Measurements from ENCODE around the gene MTR.

The MTR gene

DNA sequence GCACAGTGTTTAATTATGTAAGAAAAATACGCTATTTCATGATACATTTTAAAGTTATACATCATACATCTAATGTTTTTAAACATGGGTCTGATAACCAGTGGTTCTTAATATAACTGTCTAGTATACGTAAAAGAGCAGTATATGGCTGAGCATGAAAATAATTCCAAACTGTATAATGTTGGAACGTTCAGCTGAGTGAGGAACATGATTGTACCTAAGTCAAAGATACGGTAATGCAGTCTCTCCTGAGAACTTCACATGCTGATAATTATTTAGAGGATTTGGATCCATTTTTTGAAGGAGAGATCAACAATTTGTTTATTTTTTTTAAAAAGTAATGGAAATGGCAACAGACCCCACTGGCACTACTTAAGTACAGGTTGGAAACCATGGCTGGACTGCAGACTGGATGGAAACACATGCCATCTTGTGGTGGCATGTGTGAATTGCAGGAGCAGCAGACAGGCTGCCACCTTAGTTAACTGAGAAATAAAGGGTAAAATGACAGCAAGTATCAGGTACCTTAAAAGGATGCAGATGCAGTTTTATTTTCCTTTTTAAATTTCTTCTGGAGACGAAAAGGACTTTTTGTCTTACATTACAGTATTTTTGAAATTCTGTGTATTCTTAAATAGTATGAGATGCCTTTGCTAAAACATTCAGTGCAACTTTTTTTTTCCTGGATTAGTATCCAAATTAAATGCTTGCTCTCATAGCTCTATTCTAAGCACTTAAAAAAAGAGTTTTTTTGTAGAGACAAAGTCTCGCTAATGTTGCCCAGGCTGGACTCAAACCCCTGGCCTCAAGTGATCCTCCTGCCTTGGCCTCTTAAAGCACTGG is 73.8 kb downstream of the MTR start:
- H3K4me3 ChIP-seq (ENCODE audit: low read length): no peak overlapping the region
- H3K4me1 ChIP-seq (ENCODE audit: low read length): peaks cover 19% of the 10 kb centered on the region
- H4K20me1 ChIP-seq (ENCODE audit: insufficient read depth, low read length): no peaks in the 10 kb centered on the region
- no peak overlapping the region for H3K9ac ChIP-seq (ENCODE audit: low read length)
- no peaks in the 10 kb centered on the region for H3K27me3 ChIP-seq (ENCODE audit: low read depth, low read length)
- no peak overlapping the region for H3K4me2 ChIP-seq (ENCODE audit: low read length)
- H2AFZ ChIP-seq (ENCODE audit: low read depth, low read length): no peak overlapping the region
- H3K9me3 ChIP-seq (ENCODE audit: insufficient read depth, low read length): no peaks in the 10 kb centered on the region
- no peaks in the 10 kb centered on the region for H3K79me2 ChIP-seq (ENCODE audit: low read length)
- H3K27ac ChIP-seq (ENCODE audit: low read length): no peak overlapping the region
- H3K36me3 ChIP-seq (replicated peaks; ENCODE audit: low read depth, low read length): peaks cover 60% of the 10 kb centered on the region
- TF ChIP-seq EZH2phosphoT487 (IDR thresholded peaks at IDR 0.05; ENCODE audit: low read depth): no peak
- TF ChIP-seq, protein P1, sequence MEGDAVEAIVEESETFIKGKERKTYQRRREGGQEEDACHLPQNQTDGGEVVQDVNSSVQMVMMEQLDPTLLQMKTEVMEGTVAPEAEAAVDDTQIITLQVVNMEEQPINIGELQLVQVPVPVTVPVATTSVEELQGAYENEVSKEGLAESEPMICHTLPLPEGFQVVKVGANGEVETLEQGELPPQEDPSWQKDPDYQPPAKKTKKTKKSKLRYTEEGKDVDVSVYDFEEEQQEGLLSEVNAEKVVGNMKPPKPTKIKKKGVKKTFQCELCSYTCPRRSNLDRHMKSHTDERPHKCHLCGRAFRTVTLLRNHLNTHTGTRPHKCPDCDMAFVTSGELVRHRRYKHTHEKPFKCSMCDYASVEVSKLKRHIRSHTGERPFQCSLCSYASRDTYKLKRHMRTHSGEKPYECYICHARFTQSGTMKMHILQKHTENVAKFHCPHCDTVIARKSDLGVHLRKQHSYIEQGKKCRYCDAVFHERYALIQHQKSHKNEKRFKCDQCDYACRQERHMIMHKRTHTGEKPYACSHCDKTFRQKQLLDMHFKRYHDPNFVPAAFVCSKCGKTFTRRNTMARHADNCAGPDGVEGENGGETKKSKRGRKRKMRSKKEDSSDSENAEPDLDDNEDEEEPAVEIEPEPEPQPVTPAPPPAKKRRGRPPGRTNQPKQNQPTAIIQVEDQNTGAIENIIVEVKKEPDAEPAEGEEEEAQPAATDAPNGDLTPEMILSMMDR (IDR thresholded peaks at IDR 0.05; ENCODE audit: low read depth, low read length): peak; percentile 97

DNA sequence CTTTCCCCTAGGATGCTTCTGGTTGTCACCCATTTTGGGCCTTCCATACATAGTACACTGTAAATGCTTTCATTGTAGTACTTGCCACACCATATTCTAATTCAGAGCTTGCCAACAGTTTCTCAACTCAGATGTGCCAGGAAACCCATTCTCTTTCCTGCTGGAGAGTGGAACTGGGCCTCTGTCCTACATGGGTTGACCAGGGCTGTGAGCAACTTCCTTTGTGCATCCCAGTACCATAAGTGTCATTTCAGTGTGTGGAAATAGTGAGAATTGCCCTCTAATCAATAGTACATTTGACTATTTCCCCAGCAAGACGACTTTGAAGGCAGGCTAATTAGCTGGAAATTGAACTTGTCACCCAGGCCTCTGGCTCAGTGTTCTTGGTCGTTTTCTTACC is 74.8 kb downstream of the MTR start:
- no peaks in the 10 kb centered on the region for H4K20me1 ChIP-seq (ENCODE audit: insufficient read depth, low read length)
- H3K9me3 ChIP-seq (ENCODE audit: insufficient read depth, low read length): no peaks in the 10 kb centered on the region
- H3K9ac ChIP-seq (ENCODE audit: low read length): peak overlapping the region; percentile 50
- no peaks in the 10 kb centered on the region for H3K79me2 ChIP-seq (ENCODE audit: low read length)
- H3K36me3 ChIP-seq (replicated peaks; ENCODE audit: low read depth, low read length): peaks cover 57% of the 10 kb centered on the region
- peak overlapping the region; percentile 75 for H3K27ac ChIP-seq (ENCODE audit: low read length)
- H3K4me2 ChIP-seq (ENCODE audit: low read length): peak overlapping the region; percentile 68
- H3K4me3 ChIP-seq (ENCODE audit: low read length): no peak overlapping the region
- peaks cover 19% of the 10 kb centered on the region for H3K4me1 ChIP-seq (ENCODE audit: low read length)
- no peaks in the 10 kb centered on the region for H3K27me3 ChIP-seq (ENCODE audit: low read depth, low read length)
- H2AFZ ChIP-seq (ENCODE audit: low read depth, low read length): 0 out of 2 replicates have a peak overlapping the region, but pooled peaks have one; percentile 61
- no peak for TF ChIP-seq EZH2phosphoT487 (IDR thresholded peaks at IDR 0.05; ENCODE audit: low read depth)
- TF ChIP-seq, protein P1 (IDR thresholded peaks at IDR 0.05; ENCODE audit: low read depth, low read length): no peak

DNA sequence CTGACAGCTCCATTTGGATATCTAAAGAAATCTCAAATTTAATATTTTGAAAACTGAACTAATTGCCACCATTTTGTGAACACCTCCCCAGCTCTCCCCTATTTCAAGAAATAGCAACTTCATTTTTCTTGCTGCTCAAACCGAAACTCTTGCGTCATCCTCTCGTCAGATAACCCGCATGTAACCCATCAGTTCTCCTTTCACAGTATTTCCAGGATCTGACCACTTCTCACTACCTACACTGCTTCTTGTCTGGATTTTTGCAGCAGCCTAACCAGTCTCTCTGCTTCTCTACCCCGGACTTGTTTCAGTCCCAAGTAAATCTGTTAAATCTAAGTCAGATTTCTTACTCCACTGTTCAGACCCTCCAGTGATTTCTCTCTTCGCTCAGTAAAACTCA is 75.6 kb downstream of the MTR start:
- Histone ChIP-seq H3K4me2 (ENCODE audit: low read length) (peak overlapping the region; percentile 68), H3K9ac (ENCODE audit: low read length) (peak overlapping the region; percentile 50)

DNA sequence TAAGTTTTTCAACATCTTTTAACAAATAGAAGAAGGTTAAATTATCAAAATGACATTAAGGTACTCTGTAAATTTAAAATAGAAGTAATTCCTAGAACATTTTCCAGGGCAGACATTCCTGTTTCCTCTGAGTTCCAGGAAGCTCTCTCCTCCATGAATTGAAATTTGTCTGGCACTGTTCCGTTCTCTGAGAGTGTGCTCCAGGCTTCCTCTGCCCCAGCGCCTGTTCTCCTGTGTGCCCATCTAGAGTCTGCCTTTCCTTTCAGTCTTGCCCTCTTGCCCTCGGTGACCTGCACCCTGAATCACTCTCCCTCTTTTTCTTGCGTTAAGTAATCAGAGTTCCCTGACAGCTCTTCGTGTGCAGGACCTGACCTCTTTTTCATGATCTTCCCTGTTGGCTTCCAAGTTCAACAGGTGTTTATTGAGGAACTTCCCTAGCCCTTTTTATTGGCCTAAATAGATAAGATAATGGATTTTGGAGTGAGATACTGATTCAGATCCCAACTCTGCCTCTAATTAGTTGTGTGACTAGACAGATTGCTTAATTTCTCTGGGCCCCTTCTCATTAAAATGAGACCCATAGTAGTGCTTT is 77.1 kb downstream of the MTR start:
- TF ChIP-seq EZH2phosphoT487 (IDR thresholded peaks at IDR 0.05; ENCODE audit: low read depth): no peak
- TF ChIP-seq, protein P1 (IDR thresholded peaks at IDR 0.05; ENCODE audit: low read depth, low read length): no peak
- Histone ChIP-seq H4K20me1 (ENCODE audit: insufficient read depth, low read length) (no peaks in the 10 kb centered on the region), H3K79me2 (ENCODE audit: low read length) (no peaks in the 10 kb centered on the region), H3K4me2 (ENCODE audit: low read length) (no peak overlapping the region), H2AFZ (ENCODE audit: low read depth, low read length) (no peak overlapping the region), H3K4me3 (ENCODE audit: low read length) (no peak overlapping the region), H3K27ac (ENCODE audit: low read length) (no peak overlapping the region), H3K4me1 (ENCODE audit: low read length) (peaks cover 19% of the 10 kb centered on the region), H3K27me3 (ENCODE audit: low read depth, low read length) (no peaks in the 10 kb centered on the region), H3K9ac (ENCODE audit: low read length) (no peak overlapping the region), H3K9me3 (ENCODE audit: insufficient read depth, low read length) (no peaks in the 10 kb centered on the region), H3K36me3 (replicated peaks; ENCODE audit: low read depth, low read length) (peaks cover 57% of the 10 kb centered on the region)

More for the DNA sequence above, 75.6 kb downstream of the MTR start:
- Histone ChIP-seq H4K20me1 (ENCODE audit: insufficient read depth, low read length) (no peaks in the 10 kb centered on the region), H2AFZ (ENCODE audit: low read depth, low read length) (peak overlapping the region; percentile 61; the same call in 1 of the 2 replicates), H3K27me3 (ENCODE audit: low read depth, low read length) (no peaks in the 10 kb centered on the region), H3K79me2 (ENCODE audit: low read length) (no peaks in the 10 kb centered on the region), H3K27ac (ENCODE audit: low read length) (peak overlapping the region; percentile 75), H3K4me3 (ENCODE audit: low read length) (peak overlapping the region; percentile 51), H3K4me1 (ENCODE audit: low read length) (peaks cover 19% of the 10 kb centered on the region), H3K9me3 (ENCODE audit: insufficient read depth, low read length) (no peaks in the 10 kb centered on the region), H3K36me3 (replicated peaks; ENCODE audit: low read depth, low read length) (peaks cover 58% of the 10 kb centered on the region)
- TF ChIP-seq EZH2phosphoT487 (IDR thresholded peaks at IDR 0.05; ENCODE audit: low read depth): no peak
- TF ChIP-seq, protein P1 (IDR thresholded peaks at IDR 0.05; ENCODE audit: low read depth, low read length): no peak
